ENCODE data around the gene PPIE. TPM values are rescaled to one million over a fixed set of nuclear protein-coding genes. Genes with fewer than 3 reads are reported as not detected.
A peak's percentile ranks its signal among the peaks of the same experiment; 100 is the strongest.

PPIE gene
- total RNA-seq, result 38.4 and 40.8 TPM in 2 replicates
- long read RNA-seq, transcript PPIE-201 (10 exons, 1,277 nt), result major isoform, 167 of 252 reads
- long read RNA-seq, transcript PPIE-203 (11 exons, 1,198 nt), result minor isoform, 5 of 252 reads
- long read RNA-seq, transcript PPIE-210 (10 exons, 1,213 nt), result minor isoform, 5 of 252 reads
- long read RNA-seq, transcript PPIE-202 (10 exons, 1,079 nt), result minor isoform, 6 of 252 reads
- long read RNA-seq, partial matches to known transcripts, result 4 of 252 reads
- long read RNA-seq, other reads (novel, unspliced or antisense), result 65 of 252 reads

DNA sequence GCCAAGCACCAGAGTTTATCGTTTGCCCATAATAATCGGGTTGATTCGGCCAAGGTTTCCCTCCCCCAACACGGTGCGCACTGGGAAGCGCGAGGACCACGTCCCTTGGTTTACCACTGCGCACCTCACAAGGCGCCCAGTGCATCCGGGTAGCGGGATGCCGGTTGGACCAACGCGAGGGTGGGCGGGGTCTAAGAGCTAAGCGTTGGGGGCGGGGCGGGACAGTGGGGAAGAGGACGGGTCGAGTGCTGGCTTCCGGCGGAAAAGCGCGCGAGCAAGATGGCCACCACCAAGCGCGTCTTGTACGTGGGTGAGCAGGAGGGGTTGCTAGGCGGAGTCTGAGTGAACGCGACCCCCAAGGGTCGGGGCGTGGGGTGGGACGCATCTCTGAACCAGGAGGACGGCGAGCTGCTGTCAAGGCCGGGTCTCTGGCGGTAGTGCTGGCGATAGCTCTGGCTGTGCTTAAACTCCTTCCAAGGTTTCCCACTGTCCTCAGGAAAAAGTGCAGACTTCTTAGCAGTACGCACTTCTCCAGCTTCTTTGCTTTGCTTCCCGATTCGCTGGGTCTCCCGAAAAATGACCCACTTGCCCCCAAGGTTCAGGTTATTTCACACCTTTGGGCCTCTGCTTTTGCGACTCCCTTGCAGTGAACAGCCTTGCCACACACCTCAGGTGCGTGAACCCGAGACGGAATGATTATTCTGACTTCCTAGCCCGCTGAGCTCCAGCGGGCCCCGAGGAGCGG, at the start of gene PPIE:
Gene PPIE, plus strand, starts transcription at position 261 of the 745 bp plus-strand sequence. Its CDS starts 19 bp downstream, at position 280.
- Mint-ChIP-seq H3K27ac (ENCODE audit: unreplicated experiment) (peak within 1 kb of the TSS; percentile 90), H3K4me1 (ENCODE audit: unreplicated experiment) (peaks cover 21% of the 10 kb centered on the region), H3K27me3 (ENCODE audit: unreplicated experiment) (peaks cover 17% of the 10 kb centered on the region), H3K4me3 (ENCODE audit: unreplicated experiment) (peak within 1 kb of the TSS; percentile 96), H3K9me3 (ENCODE audit: unreplicated experiment) (no peaks in the 10 kb centered on the region), H3K36me3 (ENCODE audit: unreplicated experiment) (peaks cover 16% of the 10 kb centered on the region)
- TF ChIP-seq, protein P1, sequence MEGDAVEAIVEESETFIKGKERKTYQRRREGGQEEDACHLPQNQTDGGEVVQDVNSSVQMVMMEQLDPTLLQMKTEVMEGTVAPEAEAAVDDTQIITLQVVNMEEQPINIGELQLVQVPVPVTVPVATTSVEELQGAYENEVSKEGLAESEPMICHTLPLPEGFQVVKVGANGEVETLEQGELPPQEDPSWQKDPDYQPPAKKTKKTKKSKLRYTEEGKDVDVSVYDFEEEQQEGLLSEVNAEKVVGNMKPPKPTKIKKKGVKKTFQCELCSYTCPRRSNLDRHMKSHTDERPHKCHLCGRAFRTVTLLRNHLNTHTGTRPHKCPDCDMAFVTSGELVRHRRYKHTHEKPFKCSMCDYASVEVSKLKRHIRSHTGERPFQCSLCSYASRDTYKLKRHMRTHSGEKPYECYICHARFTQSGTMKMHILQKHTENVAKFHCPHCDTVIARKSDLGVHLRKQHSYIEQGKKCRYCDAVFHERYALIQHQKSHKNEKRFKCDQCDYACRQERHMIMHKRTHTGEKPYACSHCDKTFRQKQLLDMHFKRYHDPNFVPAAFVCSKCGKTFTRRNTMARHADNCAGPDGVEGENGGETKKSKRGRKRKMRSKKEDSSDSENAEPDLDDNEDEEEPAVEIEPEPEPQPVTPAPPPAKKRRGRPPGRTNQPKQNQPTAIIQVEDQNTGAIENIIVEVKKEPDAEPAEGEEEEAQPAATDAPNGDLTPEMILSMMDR (IDR thresholded peaks at IDR 0.05), result no peak
- peak; percentile 95 for DNase-seq (ENCODE audit: extremely low spot score, unreplicated experiment)

DNA sequence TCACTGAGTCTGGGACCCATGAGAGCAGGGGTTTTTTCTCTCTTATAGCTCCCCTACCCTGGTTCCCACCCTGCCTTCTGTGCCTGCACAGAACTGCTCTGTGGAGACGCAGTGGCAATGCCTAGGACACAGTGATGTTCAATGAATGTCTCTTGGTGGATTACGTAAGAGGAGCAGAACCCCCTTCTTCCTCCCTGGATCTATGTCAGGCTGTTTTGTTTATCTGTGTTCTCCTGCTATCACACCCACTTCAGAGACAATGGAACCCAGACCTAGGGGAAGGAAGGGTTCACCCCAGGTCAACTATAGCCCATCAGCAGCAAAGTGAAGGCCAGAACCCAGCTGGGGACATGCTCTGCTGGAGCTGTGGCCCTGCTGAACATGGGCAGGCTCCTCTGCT, 49.5 kb upstream of the PPIE start:
- Mint-ChIP-seq H3K27ac (ENCODE audit: unreplicated experiment) (no peak overlapping the region), H3K27me3 (ENCODE audit: unreplicated experiment) (peaks cover 75% of the 10 kb centered on the region), H3K4me3 (ENCODE audit: unreplicated experiment) (no peak overlapping the region), H3K4me1 (ENCODE audit: unreplicated experiment) (peaks cover 16% of the 10 kb centered on the region), H3K36me3 (ENCODE audit: unreplicated experiment) (no peaks in the 10 kb centered on the region), H3K9me3 (ENCODE audit: unreplicated experiment) (no peaks in the 10 kb centered on the region)
- TF ChIP-seq, protein P1 (IDR thresholded peaks at IDR 0.05), result no peak
- DNase-seq (ENCODE audit: extremely low spot score, unreplicated experiment), result no peak

DNA sequence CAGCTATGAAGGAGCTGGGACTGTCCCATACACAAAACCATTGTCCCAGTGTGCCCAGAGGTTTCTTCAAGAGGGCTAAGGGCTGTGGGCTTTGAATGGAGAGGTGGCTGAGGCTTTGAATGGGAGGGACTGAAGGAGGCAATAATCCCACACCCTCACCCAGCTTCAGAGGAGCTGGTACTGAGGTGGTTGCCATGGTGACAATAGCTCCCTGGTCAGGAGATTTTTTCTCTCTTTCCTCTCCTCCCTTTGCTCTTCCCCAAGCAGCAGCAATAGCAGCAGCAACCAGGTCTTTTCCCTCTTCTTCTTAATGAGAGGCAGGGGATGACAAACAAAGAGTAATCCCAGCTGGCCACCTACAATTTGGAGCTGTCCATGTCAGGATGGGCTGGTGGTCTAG, 49.0 kb upstream of the PPIE start:
- Mint-ChIP-seq H3K27me3 (ENCODE audit: unreplicated experiment) (peaks cover 75% of the 10 kb centered on the region), H3K9me3 (ENCODE audit: unreplicated experiment) (no peaks in the 10 kb centered on the region), H3K4me1 (ENCODE audit: unreplicated experiment) (peaks cover 16% of the 10 kb centered on the region), H3K36me3 (ENCODE audit: unreplicated experiment) (no peaks in the 10 kb centered on the region), H3K4me3 (ENCODE audit: unreplicated experiment) (no peak overlapping the region), H3K27ac (ENCODE audit: unreplicated experiment) (no peak overlapping the region)
- TF ChIP-seq, protein P1 (IDR thresholded peaks at IDR 0.05), result no peak
- no peak for DNase-seq (ENCODE audit: extremely low spot score, unreplicated experiment)

DNA sequence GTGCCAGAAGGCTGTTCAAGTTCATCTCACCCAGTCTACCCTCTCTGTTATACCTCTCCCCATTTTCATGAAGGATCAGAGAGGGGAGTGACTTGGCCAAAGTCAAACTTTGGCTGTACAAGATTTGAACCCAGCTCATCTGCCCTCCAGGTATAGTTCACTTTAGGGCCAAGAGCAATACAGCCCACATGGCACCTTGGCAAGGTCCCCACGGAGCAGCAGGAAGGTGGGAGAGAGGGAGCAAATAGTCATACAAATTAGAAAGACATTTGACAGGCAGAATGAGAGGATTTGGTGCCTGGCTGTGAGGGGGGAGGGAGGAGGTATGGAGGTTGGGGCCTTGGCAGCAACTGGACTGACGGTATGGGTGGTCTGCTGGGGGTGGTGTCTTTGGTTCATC, 48.5 kb upstream of the PPIE start:
- TF ChIP-seq, protein P1 (IDR thresholded peaks at IDR 0.05), result no peak

DNA sequence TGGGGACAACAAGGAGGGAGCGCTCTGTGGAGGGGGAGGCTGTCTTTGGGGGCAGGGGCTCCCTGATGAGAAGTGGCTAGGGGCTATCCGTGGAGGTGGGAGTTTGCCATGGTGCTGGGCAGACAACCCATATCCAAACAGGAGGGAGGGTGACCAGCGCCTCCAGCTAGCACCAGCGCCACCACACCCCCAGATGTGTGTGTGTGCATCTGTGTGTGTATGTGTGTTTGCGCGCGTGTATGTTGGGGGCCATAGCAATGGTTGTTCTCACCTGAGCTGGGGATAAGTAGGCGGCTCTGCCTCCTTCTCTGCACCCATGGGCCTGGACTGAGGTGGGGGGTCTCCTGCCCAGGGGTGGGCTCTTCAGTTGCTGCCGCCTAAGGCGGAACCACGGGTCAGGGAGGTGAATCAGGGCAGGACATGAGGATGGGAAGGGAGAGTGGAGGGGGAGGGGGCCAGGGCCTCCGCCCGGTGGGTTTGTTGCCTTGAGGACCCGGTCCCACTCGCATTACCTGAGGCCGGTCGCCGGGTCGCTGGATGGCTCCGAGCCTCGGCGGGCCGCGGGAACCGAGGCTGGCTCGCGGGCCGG, 47.8 kb upstream of the PPIE start:
- H3K27ac Mint-ChIP-seq (ENCODE audit: unreplicated experiment), result no peak overlapping the region
- peaks cover 81% of the 10 kb centered on the region for H3K27me3 Mint-ChIP-seq (ENCODE audit: unreplicated experiment)

More for the DNA sequence above, 48.5 kb upstream of the PPIE start:
- no peaks in the 10 kb centered on the region for H3K36me3 Mint-ChIP-seq (ENCODE audit: unreplicated experiment)
- no peak overlapping the region for H3K27ac Mint-ChIP-seq (ENCODE audit: unreplicated experiment)
- no peaks in the 10 kb centered on the region for H3K9me3 Mint-ChIP-seq (ENCODE audit: unreplicated experiment)
- peaks cover 16% of the 10 kb centered on the region for H3K4me1 Mint-ChIP-seq (ENCODE audit: unreplicated experiment)
- DNase-seq (ENCODE audit: extremely low spot score, unreplicated experiment), result no peak
- no peak overlapping the region for H3K4me3 Mint-ChIP-seq (ENCODE audit: unreplicated experiment)
- peaks cover 75% of the 10 kb centered on the region for H3K27me3 Mint-ChIP-seq (ENCODE audit: unreplicated experiment)

More for the DNA sequence above, 47.8 kb upstream of the PPIE start:
- no peak for DNase-seq (ENCODE audit: extremely low spot score, unreplicated experiment)
- peak overlapping the region; percentile 26 for H3K4me3 Mint-ChIP-seq (ENCODE audit: unreplicated experiment)
- TF ChIP-seq, protein P1 (IDR thresholded peaks at IDR 0.05), result no peak
- H3K36me3 Mint-ChIP-seq (ENCODE audit: unreplicated experiment), result no peaks in the 10 kb centered on the region
- peaks cover 16% of the 10 kb centered on the region for H3K4me1 Mint-ChIP-seq (ENCODE audit: unreplicated experiment)
- no peaks in the 10 kb centered on the region for H3K9me3 Mint-ChIP-seq (ENCODE audit: unreplicated experiment)

All from osteocyte (in vitro differentiated cells).